GM19397 (cell line): ENCODE measurements around the gene CFAP20DC.
A peak's percentile ranks its signal among the peaks of the same experiment; 100 is the strongest.
"Not testable (repeated sequence)": the region's sequence is repeated elsewhere in the genome, so short reads cannot be mapped to it uniquely, and the experiment has no call there.

Source experiments
- ATAC-seq: cut with Tn5 transposase; IDR thresholded peaks from one replicate; pipeline ENCODE4 v1.9.1; 2021; ENCODE audit warnings: mild to moderate bottlenecking, moderate library complexity; ENCODE audit not compliant: unreplicated experiment

Gene CFAP20DC

GRCh38 chr3:58706395-58707167 lies 343.2 kb downstream of the CFAP20DC start:
- no peak for ATAC-seq

GRCh38 chr3:58704745-58705144 lies 345.1 kb downstream of the CFAP20DC start:
- no peak for ATAC-seq

GRCh38 chr3:58704304-58704703 lies 345.5 kb downstream of the CFAP20DC start:
- ATAC-seq = not testable (repeated sequence)

GRCh38 chr3:58698246-58698645 lies 351.6 kb downstream of the CFAP20DC start:
- ATAC-seq = no peak

- no peak for ATAC-seq
Measured at GRCh38 chr3:58697561-58697960, 352.3 kb downstream of the CFAP20DC start.

GRCh38 chr3:58696813-58697212 lies 353.0 kb downstream of the CFAP20DC start:
- not testable (repeated sequence) for ATAC-seq

GRCh38 chr3:58696093-58696492 lies 353.7 kb downstream of the CFAP20DC start:
- ATAC-seq = no peak

- not testable (repeated sequence) for ATAC-seq
Measured at GRCh38 chr3:58695284-58695683, 354.5 kb downstream of the CFAP20DC start.

GRCh38 chr3:58693940-58694850 lies 355.6 kb downstream of the CFAP20DC start:
- peak; percentile 62 for ATAC-seq

GRCh38 chr3:58692484-58692883 lies 357.3 kb downstream of the CFAP20DC start:
- no peak for ATAC-seq
